Muscle layer of colon (tissue), 2 donors: Measurements from ENCODE around the gene PRKD1.

Source experiments
- H3K27ac ChIP-seq: one replicate; pipeline ENCODE4 v1.7.0; 2013; ENCODE audit warnings: low read depth, mild to moderate bottlenecking, low read length, moderate library complexity
- H3K27me3 ChIP-seq, 2 donors: one replicate each; pipeline ENCODE4 v1.7.0; 2013; ENCODE audit warnings: low read length in 2 of 2, mild to moderate bottlenecking in 2 of 2; ENCODE audit not compliant: insufficient read depth in 2 of 2, control insufficient read depth in 1 of 2
- H3K36me3 ChIP-seq: one replicate; pipeline ENCODE4 v1.7.0; 2013; ENCODE audit warnings: mild to moderate bottlenecking, low read length; ENCODE audit not compliant: insufficient read depth
- H3K4me1 ChIP-seq: one replicate; pipeline ENCODE4 v1.7.0; 2013; ENCODE audit warnings: mild to moderate bottlenecking, low read length; ENCODE audit not compliant: insufficient read depth
- H3K4me3 ChIP-seq, 2 donors: one replicate each; pipeline ENCODE4 v1.7.0; 2013; ENCODE audit warnings: low read length in 2 of 2, low read depth in 1 of 2, mild to moderate bottlenecking in 1 of 2, moderate library complexity in 1 of 2
- H3K9ac ChIP-seq: one replicate; pipeline ENCODE4 v1.7.0; 2013; ENCODE audit warnings: low read length
- H3K9me3 ChIP-seq: one replicate; pipeline ENCODE4 v1.7.0; 2013; ENCODE audit warnings: mild to moderate bottlenecking, low read length
- donor health status: abdominal sarcoma.
- donor health status: Adenocarcinoma of cecum.

Gene PRKD1

DNA sequence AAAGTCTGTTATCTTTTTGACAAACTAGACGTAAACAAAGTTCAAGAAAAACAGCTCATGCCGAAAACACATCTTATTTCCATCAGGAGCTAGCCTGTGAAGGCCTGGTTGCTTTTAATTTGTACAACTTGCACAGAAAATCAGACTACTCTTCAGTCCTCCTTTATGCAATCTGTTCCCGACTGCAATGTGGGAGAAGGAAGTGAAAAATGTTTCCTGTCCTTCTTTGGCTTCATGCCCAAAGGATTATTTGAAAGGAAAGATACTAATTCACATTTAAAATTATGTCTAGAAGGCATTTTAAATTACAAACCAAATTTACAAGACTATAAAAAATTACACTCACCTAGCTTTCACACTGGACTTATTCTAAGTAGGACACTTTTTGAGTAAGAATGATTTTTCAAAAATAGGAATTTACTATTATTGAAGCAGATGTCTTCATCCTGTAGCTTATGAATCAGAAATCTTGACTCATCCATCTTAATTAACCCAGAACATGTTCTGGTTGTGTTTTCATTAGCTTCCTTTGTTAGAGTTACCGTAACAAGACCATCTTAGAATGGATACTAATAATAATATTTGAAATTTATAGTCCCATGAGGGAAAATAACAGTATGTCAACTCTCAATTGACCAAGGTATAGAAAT, 272.6 kb downstream of the PRKD1 start:
- no peaks in the 10 kb centered on the region for H3K27me3 ChIP-seq
- H3K9ac ChIP-seq = no peak overlapping the region
- no peak overlapping the region for H3K4me3 ChIP-seq

GRCh38 chr14:29653303-29653702, 274.3 kb downstream of the PRKD1 start:
- Histone ChIP-seq H3K4me3 (no peak overlapping the region), H3K9me3 (no peaks in the 10 kb centered on the region), H3K36me3 (no peaks in the 10 kb centered on the region), H3K27me3 (no peaks in the 10 kb centered on the region), H3K27ac (no peak overlapping the region), H3K4me1 (no peaks in the 10 kb centered on the region), H3K9ac (no peak overlapping the region)

More for the DNA sequence above, 272.6 kb downstream of the PRKD1 start:
- no peaks in the 10 kb centered on the region for H3K4me1 ChIP-seq
- no peaks in the 10 kb centered on the region for H3K36me3 ChIP-seq
- H3K9me3 ChIP-seq = no peaks in the 10 kb centered on the region
- no peak overlapping the region for H3K27ac ChIP-seq

DNA sequence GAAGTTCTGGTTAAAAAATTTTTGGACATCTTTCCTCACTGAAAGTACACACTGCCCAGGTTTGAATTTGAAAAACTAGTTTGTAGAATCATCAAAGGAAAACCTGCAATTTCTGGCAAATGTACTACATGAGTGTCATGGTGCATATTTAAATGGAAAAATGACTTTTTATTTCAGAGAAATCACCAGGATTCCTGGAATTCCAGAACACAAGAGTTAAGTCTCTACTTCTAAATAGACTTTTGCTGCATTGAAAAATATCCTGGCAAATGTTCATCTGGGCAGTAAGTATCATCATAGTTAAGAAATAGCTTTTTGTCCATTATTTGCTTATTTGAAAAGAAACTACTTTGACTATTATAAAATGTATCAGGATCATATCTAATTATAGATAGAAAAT, 275.1 kb downstream of the PRKD1 start:
- Histone ChIP-seq H3K9me3 (peaks cover 7% of the 10 kb centered on the region), H3K4me3 (no peak overlapping the region), H3K9ac (no peak overlapping the region), H3K27ac (no peak overlapping the region), H3K4me1 (no peaks in the 10 kb centered on the region), H3K36me3 (no peaks in the 10 kb centered on the region), H3K27me3 (no peaks in the 10 kb centered on the region)

DNA sequence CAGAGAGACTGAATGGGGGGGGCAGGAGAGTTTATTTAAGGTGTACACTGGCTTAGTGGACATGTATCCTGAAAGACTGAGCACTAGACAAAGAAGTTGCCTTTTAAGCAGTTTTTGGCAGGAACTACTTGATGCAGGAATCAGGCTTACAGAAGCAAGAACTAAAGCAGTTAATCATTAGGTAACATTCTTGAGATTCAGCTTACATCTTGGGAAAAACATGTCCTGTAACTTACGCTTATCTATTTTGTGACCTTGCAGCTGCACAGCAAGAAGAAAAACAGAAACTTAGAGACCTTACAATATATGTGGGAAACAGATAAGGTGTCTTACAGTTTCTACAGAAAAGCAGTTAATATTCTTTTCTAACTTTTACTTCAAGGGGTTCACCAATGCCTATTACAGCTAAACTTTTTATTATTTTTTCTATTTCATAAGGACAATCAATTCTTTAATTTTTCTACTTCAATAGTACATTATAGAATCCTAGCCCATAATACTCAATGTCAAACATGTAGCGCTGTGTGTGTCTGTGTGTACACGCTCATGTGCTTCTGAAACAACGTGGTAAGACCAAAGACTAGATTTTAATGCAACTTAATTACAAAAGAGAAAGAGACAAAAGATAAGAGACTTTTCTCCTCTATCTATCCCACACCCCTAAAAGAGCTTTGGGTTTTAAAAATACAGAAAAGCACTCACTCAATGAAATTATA, 276.9 kb downstream of the PRKD1 start:
- H3K9me3 ChIP-seq = peaks cover 10% of the 10 kb centered on the region
- no peak overlapping the region for H3K27ac ChIP-seq
- no peaks in the 10 kb centered on the region for H3K4me1 ChIP-seq
- H3K36me3 ChIP-seq = no peaks in the 10 kb centered on the region
- no peak overlapping the region for H3K9ac ChIP-seq
- H3K4me3 ChIP-seq = no peak overlapping the region
- H3K27me3 ChIP-seq = no peaks in the 10 kb centered on the region

- Histone ChIP-seq H3K36me3 (no peaks in the 10 kb centered on the region), H3K9me3 (peaks cover 10% of the 10 kb centered on the region), H3K9ac (no peak overlapping the region), H3K27me3 (no peaks in the 10 kb centered on the region), H3K27ac (no peak overlapping the region), H3K4me3 (no peak overlapping the region), H3K4me1 (no peaks in the 10 kb centered on the region)
Measured at GRCh38 chr14:29649170-29649569, 278.5 kb downstream of the PRKD1 start.

GRCh38 chr14:29648045-29648444, 279.6 kb downstream of the PRKD1 start:
- Histone ChIP-seq H3K27me3 (no peaks in the 10 kb centered on the region), H3K9me3 (peaks cover 10% of the 10 kb centered on the region), H3K27ac (no peak overlapping the region), H3K36me3 (no peaks in the 10 kb centered on the region), H3K9ac (no peak overlapping the region), H3K4me1 (no peaks in the 10 kb centered on the region), H3K4me3 (no peak overlapping the region)

DNA sequence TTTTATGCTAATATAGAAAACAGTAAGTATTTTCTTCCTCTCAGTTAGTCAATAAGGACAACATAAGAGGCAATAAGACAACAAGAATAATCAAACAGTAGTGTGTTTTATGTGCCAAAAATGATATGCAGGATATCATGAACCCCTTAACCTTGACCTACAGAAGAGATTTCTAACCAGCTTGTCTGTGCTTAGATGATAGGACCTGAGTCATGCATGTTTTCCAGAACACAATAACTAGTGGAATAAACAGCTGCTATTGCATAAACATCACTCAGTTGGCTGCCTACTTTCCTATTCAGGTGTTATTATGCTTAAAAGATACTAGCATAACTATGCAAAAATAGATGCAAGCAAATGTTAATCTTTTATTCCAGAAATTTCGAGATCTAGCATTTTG, 282.5 kb downstream of the PRKD1 start:
- Histone ChIP-seq H3K4me1 (no peaks in the 10 kb centered on the region), H3K36me3 (no peaks in the 10 kb centered on the region), H3K4me3 (no peak overlapping the region), H3K27me3 (no peaks in the 10 kb centered on the region), H3K27ac (no peak overlapping the region), H3K9me3 (peaks cover 10% of the 10 kb centered on the region), H3K9ac (no peak overlapping the region)

- no peak overlapping the region for H3K9ac ChIP-seq
- H3K27me3 ChIP-seq = no peaks in the 10 kb centered on the region
- H3K4me1 ChIP-seq = no peaks in the 10 kb centered on the region
- peaks cover 10% of the 10 kb centered on the region for H3K9me3 ChIP-seq
- no peaks in the 10 kb centered on the region for H3K36me3 ChIP-seq
- H3K27ac ChIP-seq = no peak overlapping the region
- no peak overlapping the region for H3K4me3 ChIP-seq
Measured at GRCh38 chr14:29643433-29644211, 284.0 kb downstream of the PRKD1 start.

- no peak overlapping the region for H3K27ac ChIP-seq
- peaks cover 6% of the 10 kb centered on the region for H3K4me1 ChIP-seq
- no peaks in the 10 kb centered on the region for H3K27me3 ChIP-seq
- no peak overlapping the region for H3K9ac ChIP-seq
- H3K36me3 ChIP-seq = no peaks in the 10 kb centered on the region
- no peaks in the 10 kb centered on the region for H3K9me3 ChIP-seq
- no peak overlapping the region for H3K4me3 ChIP-seq
Measured at GRCh38 chr14:29637411-29637810, 290.2 kb downstream of the PRKD1 start.

GRCh38 chr14:29636870-29637269, 290.8 kb downstream of the PRKD1 start:
- no peak overlapping the region for H3K4me3 ChIP-seq
- H3K4me1 ChIP-seq = peaks cover 6% of the 10 kb centered on the region
- no peaks in the 10 kb centered on the region for H3K36me3 ChIP-seq
- no peak overlapping the region for H3K9ac ChIP-seq
- H3K27ac ChIP-seq = no peak overlapping the region
- H3K9me3 ChIP-seq = no peaks in the 10 kb centered on the region
- no peaks in the 10 kb centered on the region for H3K27me3 ChIP-seq

DNA sequence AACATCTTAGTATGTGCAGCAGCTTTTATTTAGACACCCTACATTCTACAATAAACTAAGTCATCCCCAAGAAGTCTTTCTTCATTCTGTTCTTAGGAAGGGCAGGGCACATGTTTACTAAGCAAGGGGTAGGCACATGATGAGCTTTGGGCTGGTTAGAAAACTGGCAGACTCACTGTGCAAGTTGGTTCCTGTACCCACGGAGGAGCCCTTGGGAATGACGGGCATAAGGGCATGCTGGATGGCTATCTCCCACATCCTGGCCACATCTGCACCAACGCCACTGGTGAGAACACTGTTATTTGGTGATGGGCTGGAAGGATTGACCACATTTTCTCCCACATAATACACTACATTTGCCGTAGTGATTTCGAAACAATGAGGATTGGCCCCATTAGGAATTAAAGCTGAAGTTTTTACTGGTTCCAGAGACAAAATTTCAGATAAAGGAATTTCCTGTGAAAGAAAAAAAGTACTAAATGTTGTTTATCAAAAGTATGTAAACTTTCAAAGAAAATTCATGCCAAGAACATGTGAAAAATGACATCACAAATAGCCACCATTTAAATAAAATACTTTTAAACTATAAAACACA, 297.0 kb downstream of the PRKD1 start:
- H3K27ac ChIP-seq = no peak overlapping the region
- H3K4me1 ChIP-seq = no peaks in the 10 kb centered on the region
- no peak overlapping the region for H3K9ac ChIP-seq
- H3K9me3 ChIP-seq = no peaks in the 10 kb centered on the region
- no peaks in the 10 kb centered on the region for H3K36me3 ChIP-seq
- no peak overlapping the region for H3K4me3 ChIP-seq
- no peaks in the 10 kb centered on the region for H3K27me3 ChIP-seq
